Measurements from ENCODE around the gene PYURF. TPM values are rescaled to one million over a fixed set of nuclear protein-coding genes. Genes with fewer than 3 reads are reported as not detected.
A peak's percentile ranks its signal among the peaks of the same experiment; 100 is the strongest.

The PYURF gene
- total RNA-seq, 1 donor from 2014 or later: 91.6 TPM

DNA sequence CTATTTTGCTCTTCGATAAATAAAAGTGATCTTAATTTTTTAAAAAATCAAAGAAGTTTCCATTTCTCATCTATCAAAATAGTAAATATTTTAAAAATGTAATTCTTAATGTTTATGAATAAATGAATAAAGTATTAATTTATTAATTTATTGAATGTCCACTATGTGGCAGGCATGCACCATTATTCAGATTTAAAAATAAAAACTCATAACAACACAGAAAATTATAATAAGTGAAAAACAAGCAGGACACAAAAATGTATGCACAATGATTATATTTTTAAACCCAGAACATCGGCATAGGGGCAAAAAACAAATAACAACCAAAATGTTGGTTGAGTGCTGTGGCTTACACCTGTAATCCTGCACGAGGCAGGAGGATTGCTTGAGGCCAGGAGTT lies 5.3 kb upstream of the PYURF start:
- intact Hi-C loops (cut with DNase I): loop anchor here (1.0 to 10.0 kb wide), 4 partner anchors 130 to 1594 kb away; partner anchors contain the start of gene AFF1
- peaks cover 0 to 12% of the 10 kb centered on the region in 2 donors for H3K4me1 ChIP-seq
- no peak for DNase-seq (ENCODE audit: low spot score in 2 of 2)
- H3K9me3 ChIP-seq: no peaks in the 10 kb centered on the region
- H3K27me3 ChIP-seq: no peaks in the 10 kb centered on the region
- H3K27ac ChIP-seq: no peak overlapping the region
- TF ChIP-seq, protein P1, sequence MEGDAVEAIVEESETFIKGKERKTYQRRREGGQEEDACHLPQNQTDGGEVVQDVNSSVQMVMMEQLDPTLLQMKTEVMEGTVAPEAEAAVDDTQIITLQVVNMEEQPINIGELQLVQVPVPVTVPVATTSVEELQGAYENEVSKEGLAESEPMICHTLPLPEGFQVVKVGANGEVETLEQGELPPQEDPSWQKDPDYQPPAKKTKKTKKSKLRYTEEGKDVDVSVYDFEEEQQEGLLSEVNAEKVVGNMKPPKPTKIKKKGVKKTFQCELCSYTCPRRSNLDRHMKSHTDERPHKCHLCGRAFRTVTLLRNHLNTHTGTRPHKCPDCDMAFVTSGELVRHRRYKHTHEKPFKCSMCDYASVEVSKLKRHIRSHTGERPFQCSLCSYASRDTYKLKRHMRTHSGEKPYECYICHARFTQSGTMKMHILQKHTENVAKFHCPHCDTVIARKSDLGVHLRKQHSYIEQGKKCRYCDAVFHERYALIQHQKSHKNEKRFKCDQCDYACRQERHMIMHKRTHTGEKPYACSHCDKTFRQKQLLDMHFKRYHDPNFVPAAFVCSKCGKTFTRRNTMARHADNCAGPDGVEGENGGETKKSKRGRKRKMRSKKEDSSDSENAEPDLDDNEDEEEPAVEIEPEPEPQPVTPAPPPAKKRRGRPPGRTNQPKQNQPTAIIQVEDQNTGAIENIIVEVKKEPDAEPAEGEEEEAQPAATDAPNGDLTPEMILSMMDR (IDR thresholded peaks at IDR 0.05): peak; percentile 17 to 24 (median 22)
- no peak overlapping the region for H3K4me3 ChIP-seq
- H3K36me3 ChIP-seq: no peaks in the 10 kb centered on the region

DNA sequence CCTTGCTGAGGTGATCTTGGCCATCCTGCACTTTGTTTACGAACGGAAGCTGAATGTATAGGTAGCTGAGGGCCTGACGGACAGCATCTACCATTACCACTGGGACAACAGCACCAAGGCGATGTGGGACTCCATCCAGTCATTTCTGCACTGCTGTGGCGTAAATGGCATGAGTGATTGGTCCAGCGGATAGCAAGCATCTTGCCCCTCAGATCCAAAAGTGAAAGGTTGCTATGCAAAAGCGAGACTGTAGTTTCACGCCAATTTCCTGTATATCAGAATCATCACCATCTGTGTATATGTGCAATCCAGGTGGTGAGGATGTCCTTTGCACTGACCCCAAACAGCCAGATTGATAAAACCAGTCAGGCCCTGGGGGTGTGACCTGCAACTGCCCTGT lies 4.2 kb upstream of the PYURF start:
- TF ChIP-seq, protein P1 (IDR thresholded peaks at IDR 0.05): no peak
- no peak overlapping the region for H3K27ac ChIP-seq
- no peaks in the 10 kb centered on the region for H3K9me3 ChIP-seq
- no peaks in the 10 kb centered on the region for H3K36me3 ChIP-seq
- no peak overlapping the region for H3K4me3 ChIP-seq
- no peak for DNase-seq (ENCODE audit: low spot score in 2 of 2)
- peaks cover 0 to 11% of the 10 kb centered on the region in 2 donors for H3K4me1 ChIP-seq
- no peaks in the 10 kb centered on the region for H3K27me3 ChIP-seq
- intact Hi-C loops (cut with DNase I): loop anchor here (1.0 to 10.0 kb wide), 4 partner anchors 132 to 1593 kb away; partner anchors contain the start of gene AFF1

DNA sequence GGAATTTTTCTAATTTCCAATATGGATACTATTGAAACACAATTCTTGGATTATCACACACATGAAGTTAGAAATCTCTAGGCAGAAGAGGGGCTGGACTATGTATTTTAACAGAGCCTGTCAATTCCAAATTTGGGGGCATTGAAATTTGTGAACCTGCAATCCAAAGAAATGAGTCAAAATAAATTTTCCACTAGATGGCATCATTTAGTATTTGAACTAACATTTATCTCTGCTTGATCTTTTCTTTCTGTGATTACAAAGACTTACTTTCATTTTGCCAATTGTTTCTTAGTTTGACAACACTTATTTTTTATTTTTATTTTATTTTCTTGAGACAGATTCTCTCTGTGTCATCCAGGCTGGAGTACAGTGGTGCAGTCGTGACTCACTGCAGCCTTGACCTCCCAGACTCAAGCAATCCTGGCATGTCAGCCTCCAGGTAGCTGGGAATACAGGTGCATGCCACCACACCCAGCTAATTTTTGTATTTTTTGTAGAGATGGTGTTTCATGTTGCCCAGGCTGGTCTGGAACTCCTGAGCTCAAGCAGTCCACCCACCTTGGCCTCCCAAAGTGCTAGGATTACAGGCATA lies 2.7 kb upstream of the PYURF start:
- intact Hi-C loops (cut with DNase I): loop anchor here (10.0 kb wide), 2 partner anchors 298 to 1592 kb away; partner anchors contain the start of gene AFF1
- TF ChIP-seq, protein P1 (IDR thresholded peaks at IDR 0.05): peak in 1 of 3 experiments; percentile 35
- H3K9me3 ChIP-seq: no peaks in the 10 kb centered on the region
- peak overlapping the region in 1 of 2 donors; percentile 13 for H3K4me3 ChIP-seq
- H3K27ac ChIP-seq: peak overlapping the region in 1 of 2 donors; percentile 87
- DNase-seq (ENCODE audit: low spot score in 2 of 2): no peak
- H3K36me3 ChIP-seq: peaks cover 3% of the 10 kb centered on the region in 2 donors
- no peaks in the 10 kb centered on the region for H3K27me3 ChIP-seq
- peaks cover 0 to 16% of the 10 kb centered on the region in 2 donors for H3K4me1 ChIP-seq

DNA sequence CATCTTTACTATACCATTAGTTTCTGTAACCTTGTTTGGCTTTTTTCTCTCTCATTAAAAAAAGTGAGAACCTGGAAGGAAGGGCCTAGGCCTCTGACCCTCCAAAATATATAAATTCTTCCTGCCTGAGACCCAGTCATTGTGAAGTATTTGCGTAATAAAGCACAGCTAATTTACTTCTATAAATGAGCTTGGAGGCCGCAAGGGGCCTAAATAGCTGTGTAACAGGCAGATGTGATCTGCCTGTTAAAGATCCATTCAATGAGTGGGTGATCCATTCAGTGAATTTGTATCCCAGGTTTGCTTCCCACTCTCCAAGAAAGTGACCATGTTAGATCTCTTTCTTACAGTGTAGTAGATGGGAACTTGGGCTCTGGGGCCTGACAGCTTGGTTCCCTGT lies 595 bp upstream of the PYURF start:
- TF ChIP-seq, protein P1 (IDR thresholded peaks at IDR 0.05): no peak
- Histone ChIP-seq H3K4me3 (peak overlapping the region; percentile 87 to 95), H3K27ac (peak overlapping the region; percentile 87 to 94), H3K9me3 (no peaks in the 10 kb centered on the region), H3K27me3 (no peaks in the 10 kb centered on the region), H3K36me3 (peaks cover 8 to 13% of the 10 kb centered on the region in 2 donors), H3K4me1 (peaks cover 0 to 16% of the 10 kb centered on the region in 2 donors)
- DNase-seq (ENCODE audit: low spot score in 2 of 2): no peak
- intact Hi-C loops (cut with DNase I): loop anchor here (5.0 to 10.0 kb wide), 4 partner anchors 67 to 1589 kb away; partner anchors contain the start of genes AFF1 and HERC5

DNA sequence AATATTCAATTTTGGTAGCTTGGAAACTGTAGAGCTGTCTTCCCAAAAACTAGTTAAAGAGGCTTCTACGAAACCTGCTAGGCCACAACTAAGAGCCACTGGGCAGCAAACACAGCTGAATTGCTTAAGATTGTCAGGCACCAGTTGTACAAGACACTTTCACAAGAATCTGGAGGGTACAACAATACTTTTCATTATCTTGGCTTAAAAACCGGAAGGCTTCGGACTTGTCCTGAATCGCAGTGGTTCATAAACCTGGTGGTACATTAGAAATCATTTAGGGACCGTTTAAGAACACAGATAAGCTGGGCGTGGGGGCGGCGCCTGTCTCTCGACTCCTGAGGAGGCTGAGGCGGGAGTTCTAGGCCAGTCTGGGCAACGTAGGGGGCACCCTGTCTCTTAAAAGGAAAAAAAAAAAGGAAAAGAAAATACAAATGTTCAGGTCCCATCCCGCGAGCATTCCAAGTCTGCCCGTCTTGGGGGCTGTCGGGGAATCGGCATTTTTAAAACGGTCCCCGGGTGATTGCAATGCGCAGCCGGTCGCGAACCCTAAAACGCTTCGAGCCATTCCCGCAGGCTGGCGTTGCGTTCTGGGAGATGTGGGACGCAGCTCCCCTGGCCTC lies 763 bp downstream of the PYURF start:
- peak in 1 of 2 donors; percentile 72 for DNase-seq (ENCODE audit: low spot score in 2 of 2)
- TF ChIP-seq, protein P1 (IDR thresholded peaks at IDR 0.05): no peak
- peaks cover 0 to 16% of the 10 kb centered on the region in 2 donors for H3K4me1 ChIP-seq
- peak overlapping the region; percentile 87 to 94 for H3K27ac ChIP-seq
- H3K9me3 ChIP-seq: no peaks in the 10 kb centered on the region
- peaks cover 8 to 13% of the 10 kb centered on the region in 2 donors for H3K36me3 ChIP-seq
- peak overlapping the region; percentile 87 to 95 for H3K4me3 ChIP-seq
- no peaks in the 10 kb centered on the region for H3K27me3 ChIP-seq
- intact Hi-C loops (cut with DNase I): loop anchor here (1.0 to 10.0 kb wide), 7 partner anchors 66 to 1588 kb away; partner anchors contain the start of genes AFF1, HERC3, HERC5 and PKD2

Data from ascending aorta (tissue), 2 donors.